HG03064 (cell line): ENCODE measurements around the gene INTS6.
"Not testable (repeated sequence)": the region's sequence is repeated elsewhere in the genome, so short reads cannot be mapped to it uniquely, and the experiment has no call there.

Experiments
- ATAC-seq: cut with Tn5 transposase; IDR thresholded peaks from one replicate; pipeline ENCODE4 v1.9.1; 2021; ENCODE audit warnings: low read depth; ENCODE audit not compliant: unreplicated experiment

INTS6 gene

GRCh38 chr13:51415339-51415738 lies 37.5 kb downstream of the INTS6 start:
- ATAC-seq, result not testable (repeated sequence)

DNA sequence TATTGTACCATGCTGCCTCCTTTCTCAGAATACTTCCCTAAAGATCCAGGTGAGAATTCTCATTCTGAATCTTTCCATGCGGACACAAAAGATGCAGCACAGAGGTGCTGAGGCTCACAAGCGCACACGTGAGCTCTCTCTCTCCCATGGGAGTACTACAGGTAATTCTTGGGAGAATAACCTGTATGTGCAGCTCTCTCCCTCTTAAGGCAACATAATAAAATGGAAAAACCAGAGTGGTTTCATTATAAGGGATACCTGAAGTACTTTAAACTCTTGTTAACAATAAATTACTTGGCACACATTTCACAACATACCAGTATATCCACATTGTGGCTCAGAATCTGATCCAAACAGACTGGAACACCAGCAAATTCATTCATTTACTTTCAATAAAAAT lies 40.4 kb downstream of the INTS6 start:
- ATAC-seq, result no peak

GRCh38 chr13:51405176-51405575 lies 47.7 kb downstream of the INTS6 start:
- ATAC-seq, result no peak

DNA sequence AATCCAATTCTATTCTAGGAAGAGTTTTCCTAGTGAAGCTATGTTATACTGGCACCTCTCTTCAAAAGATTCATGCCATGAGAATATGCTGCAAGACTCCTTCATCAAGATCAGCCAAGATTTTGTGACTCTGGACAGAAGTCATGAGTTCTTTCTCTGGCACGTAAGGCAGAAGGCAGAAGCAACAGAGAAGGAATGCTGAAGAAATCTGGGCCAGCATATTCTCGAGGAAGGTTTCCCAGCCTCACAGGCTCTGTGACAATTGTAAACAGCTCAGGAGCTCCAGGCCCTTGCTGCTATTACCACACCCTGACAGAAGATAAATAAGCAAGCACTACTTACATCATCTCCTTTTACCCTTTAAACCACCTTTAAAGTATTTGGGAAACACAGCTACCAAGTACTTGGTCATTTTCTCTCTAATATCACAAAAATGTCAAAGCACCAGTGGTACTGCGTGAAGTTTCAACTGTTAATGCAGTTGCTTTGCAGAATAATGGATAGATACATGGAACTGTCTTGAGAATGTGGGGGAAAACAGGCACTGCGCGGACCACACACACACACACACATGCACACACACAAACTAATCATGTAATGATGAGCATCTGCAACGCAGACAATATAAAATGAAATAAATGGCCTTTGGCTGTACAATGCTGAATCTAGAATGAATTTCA lies 55.4 kb downstream of the INTS6 start:
- no peak for ATAC-seq

- no peak for ATAC-seq
Measured at GRCh38 chr13:51396352-51396751, 56.5 kb downstream of the INTS6 start.

DNA sequence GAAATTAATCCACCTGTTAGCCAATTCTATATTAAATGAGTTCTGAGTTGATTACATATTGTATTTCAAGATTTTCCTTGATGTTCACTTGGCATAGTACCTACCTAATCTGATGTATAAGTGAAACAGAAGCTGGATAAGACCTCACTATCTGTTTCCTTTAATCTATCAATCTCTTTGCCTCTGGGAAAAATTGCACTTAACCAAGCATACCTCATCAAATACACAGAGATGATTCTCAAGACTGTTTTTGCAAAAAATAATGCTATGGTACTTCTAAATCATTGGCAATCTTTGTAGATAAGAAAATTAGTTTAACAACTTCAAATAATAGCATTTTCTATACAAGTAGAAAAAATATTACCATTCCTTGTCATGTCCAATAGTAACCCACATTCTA lies 58.1 kb downstream of the INTS6 start:
- no peak for ATAC-seq

- no peak for ATAC-seq
Measured at GRCh38 chr13:51385114-51385513, 67.7 kb downstream of the INTS6 start.

DNA sequence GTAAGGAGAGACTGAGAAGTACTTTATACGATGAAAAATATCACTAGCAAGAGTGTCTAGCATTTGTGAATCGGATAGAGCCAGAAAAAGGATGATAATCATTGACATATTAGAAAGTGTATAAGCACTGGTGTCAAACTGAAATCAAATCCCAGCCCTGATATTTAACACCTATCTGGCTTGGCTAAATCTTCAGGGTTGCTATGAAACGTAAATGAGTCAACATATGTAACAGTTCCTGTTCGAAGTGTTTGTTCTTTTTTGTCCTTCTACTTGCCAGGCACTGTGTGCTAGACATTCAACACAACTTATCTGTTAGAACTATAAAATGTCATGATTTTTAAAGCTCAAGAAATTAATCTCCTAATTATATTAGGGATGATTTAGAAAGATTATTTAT lies 72.6 kb downstream of the INTS6 start:
- ATAC-seq, result no peak

- no peak for ATAC-seq
Measured at GRCh38 chr13:51373451-51373850, 79.4 kb downstream of the INTS6 start.

DNA sequence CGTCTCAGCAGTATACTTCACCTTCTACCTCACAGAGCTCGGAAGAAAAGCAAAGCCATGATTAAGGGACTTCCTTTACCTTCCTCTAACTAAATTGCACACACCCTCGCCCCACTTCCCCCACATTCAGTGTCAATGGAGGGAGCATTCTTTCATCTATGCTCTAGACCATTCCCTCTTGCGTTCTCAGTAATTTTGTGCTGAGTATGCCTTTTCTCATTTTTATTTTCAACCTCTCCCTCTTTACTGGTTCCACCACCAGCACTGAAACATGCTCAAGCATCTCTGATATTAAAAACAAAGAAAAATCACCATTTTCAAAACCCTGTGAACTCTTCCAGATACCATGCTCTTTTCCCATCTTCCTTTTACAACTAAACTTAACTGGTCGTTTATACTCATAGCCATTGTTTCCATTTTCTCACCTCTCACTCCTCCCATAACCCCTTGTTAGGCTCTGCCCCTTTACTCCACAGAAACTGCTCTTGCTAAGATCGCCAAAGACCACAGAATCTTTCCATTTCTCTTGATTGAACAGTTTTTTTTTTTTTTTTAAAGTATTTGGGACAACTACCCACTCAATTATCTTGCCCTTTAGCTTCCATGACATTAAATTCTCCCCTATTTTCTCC lies 81.0 kb downstream of the INTS6 start:
- ATAC-seq, result no peak

DNA sequence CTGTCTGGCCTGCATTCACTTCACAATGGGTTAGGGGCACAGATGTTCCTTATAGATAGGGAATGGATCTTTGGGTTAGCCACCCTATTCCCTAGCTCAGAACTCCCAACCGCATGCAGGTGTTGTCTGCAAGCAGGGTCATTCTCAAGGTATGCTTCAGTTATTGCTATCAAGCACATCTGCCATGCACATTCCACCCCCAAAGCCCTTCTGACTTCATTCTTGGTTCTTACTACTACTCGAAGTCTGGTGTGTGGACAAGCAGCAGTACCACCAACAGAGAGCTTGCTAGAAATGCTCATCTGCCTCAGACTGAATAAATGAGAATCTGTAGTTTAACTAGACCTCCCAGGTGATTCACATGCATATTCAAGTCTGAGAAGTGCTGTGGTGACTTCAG lies 82.0 kb downstream of the INTS6 start:
- ATAC-seq, result no peak

GRCh38 chr13:51370116-51370515 lies 82.7 kb downstream of the INTS6 start:
- no peak for ATAC-seq

- no peak for ATAC-seq
Measured at GRCh38 chr13:51364404-51365008, 88.3 kb downstream of the INTS6 start.

DNA sequence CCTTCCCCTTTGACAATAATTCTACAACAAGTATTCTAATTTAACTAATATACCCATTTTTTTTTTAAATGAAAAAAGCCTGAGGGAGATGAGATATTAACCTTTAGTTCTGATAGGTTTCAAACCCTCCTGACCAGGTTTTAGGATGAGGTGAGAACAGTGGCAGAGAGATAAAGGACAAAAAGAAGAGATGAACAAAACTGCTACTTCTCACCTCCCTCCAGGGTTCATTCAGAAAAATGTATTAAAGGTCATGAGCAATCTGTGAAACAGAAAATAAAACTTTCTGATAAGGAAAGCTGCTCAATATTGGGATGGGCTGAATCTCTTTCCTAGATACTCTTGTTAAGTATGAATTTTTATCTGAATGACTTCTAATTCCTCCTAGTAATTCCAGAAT lies 89.2 kb downstream of the INTS6 start:
- no peak for ATAC-seq

GRCh38 chr13:51361106-51361505 lies 91.7 kb downstream of the INTS6 start:
- ATAC-seq, result no peak

DNA sequence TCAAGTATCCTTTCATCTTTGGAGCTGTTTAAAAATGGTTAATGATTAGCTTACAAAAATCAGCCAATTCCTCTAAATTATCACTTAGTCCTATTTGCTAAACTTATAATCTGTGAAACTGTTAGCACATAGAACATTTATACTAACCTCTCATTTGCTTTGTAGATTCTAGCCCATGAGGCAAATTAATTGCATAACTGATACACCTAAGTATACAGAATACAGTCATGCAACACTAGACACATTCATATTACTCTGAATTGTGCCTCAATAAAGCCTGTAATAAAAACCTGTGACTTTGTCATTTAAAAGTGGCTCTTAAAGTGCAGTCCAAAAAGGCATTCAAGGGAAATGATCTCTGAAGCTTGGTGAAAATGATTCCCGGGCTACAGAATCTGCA lies 92.3 kb downstream of the INTS6 start:
- no peak for ATAC-seq

- ATAC-seq, result no peak
Measured at GRCh38 chr13:51359352-51359751, 93.5 kb downstream of the INTS6 start.

- ATAC-seq, result no peak
Measured at GRCh38 chr13:51357928-51358595, 94.8 kb downstream of the INTS6 start.

- ATAC-seq, result no peak
Measured at GRCh38 chr13:51355217-51355616, 97.6 kb downstream of the INTS6 start.

GRCh38 chr13:51349016-51349415 lies 103.8 kb downstream of the INTS6 start:
- ATAC-seq, result no peak

GRCh38 chr13:51348069-51348967 lies 104.5 kb downstream of the INTS6 start:
- ATAC-seq, result no peak
